ENCODE results near the gene UGT3A2.

DNA sequence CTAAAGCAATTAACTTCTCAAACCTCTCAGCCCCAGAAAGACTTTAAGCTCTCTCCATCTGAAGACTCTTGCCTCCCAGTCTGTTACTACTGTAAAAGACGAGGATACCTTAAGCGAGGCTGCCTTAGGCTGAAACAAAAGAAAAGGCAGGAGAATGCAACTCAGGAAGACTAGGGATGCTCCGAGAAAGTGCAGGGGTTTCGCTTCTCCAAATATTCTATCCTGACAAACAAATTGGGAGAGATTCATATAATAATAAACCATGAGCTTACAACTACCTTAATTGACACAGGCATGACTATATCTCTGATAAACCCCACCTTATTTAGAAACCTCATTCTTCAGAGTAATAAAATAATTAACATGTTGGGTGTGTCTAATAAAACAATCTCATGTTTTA lies 70.6 kb downstream of the UGT3A2 start:
- TF ChIP-seq, protein P1, sequence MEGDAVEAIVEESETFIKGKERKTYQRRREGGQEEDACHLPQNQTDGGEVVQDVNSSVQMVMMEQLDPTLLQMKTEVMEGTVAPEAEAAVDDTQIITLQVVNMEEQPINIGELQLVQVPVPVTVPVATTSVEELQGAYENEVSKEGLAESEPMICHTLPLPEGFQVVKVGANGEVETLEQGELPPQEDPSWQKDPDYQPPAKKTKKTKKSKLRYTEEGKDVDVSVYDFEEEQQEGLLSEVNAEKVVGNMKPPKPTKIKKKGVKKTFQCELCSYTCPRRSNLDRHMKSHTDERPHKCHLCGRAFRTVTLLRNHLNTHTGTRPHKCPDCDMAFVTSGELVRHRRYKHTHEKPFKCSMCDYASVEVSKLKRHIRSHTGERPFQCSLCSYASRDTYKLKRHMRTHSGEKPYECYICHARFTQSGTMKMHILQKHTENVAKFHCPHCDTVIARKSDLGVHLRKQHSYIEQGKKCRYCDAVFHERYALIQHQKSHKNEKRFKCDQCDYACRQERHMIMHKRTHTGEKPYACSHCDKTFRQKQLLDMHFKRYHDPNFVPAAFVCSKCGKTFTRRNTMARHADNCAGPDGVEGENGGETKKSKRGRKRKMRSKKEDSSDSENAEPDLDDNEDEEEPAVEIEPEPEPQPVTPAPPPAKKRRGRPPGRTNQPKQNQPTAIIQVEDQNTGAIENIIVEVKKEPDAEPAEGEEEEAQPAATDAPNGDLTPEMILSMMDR (conservative IDR thresholded peaks at IDR 0.05) = no peak
- TF ChIP-seq EZH2 (IDR thresholded peaks at IDR 0.05; ENCODE audit: low read depth) = no peak
